ENCODE data around the gene SUSD1. TPM values are rescaled to one million over a fixed set of nuclear protein-coding genes. Genes with fewer than 3 reads are reported as not detected.

SUSD1 gene
- total RNA-seq, 2 donors from 2014 or later = 11.8 to 23.7 TPM

GRCh38 chr9:112186695-112187094 is 11.6 kb upstream of the SUSD1 start:
- H3K4me3 Mint-ChIP-seq = no peak overlapping the region
- H3K27ac Mint-ChIP-seq = no peak overlapping the region
- no peaks in the 10 kb centered on the region for H3K36me3 Mint-ChIP-seq (ENCODE audit: low read depth)
- peaks cover 4% of the 10 kb centered on the region for H3K4me1 Mint-ChIP-seq
- no peak for DNase-seq
- no peaks in the 10 kb centered on the region for H3K9me3 ChIP-seq (ENCODE audit: control insufficient read depth, low read length, poor library complexity, severe bottlenecking)
- no peaks in the 10 kb centered on the region for H3K27me3 Mint-ChIP-seq
- no peak for ATAC-seq

GRCh38 chr9:112184946-112185345 is 9.8 kb upstream of the SUSD1 start:
- no peaks in the 10 kb centered on the region for H3K9me3 ChIP-seq (ENCODE audit: control insufficient read depth, low read length, poor library complexity, severe bottlenecking)
- Mint-ChIP-seq H3K27me3 (no peaks in the 10 kb centered on the region), H3K27ac (no peak overlapping the region), H3K36me3 (ENCODE audit: low read depth) (no peaks in the 10 kb centered on the region), H3K4me3 (no peak overlapping the region), H3K4me1 (peaks cover 18% of the 10 kb centered on the region)
- ATAC-seq = no peak
- DNase-seq = no peak

GRCh38 chr9:112184221-112184620 is 9.1 kb upstream of the SUSD1 start:
- no peaks in the 10 kb centered on the region for H3K27me3 Mint-ChIP-seq
- DNase-seq (no peak), ATAC-seq (no peak)
- peaks cover 21% of the 10 kb centered on the region for H3K4me1 Mint-ChIP-seq
- H3K9me3 ChIP-seq (ENCODE audit: control insufficient read depth, low read length, poor library complexity, severe bottlenecking) = no peaks in the 10 kb centered on the region
- H3K4me3 Mint-ChIP-seq = no peak overlapping the region
- no peak overlapping the region for H3K27ac Mint-ChIP-seq
- H3K36me3 Mint-ChIP-seq (ENCODE audit: low read depth) = no peaks in the 10 kb centered on the region

GRCh38 chr9:112180387-112180881 is 5.3 kb upstream of the SUSD1 start:
- H3K4me3 Mint-ChIP-seq = peak overlapping the region; percentile 82
- no peaks in the 10 kb centered on the region for H3K27me3 Mint-ChIP-seq
- H3K36me3 Mint-ChIP-seq (ENCODE audit: low read depth) = no peaks in the 10 kb centered on the region
- peaks cover 36% of the 10 kb centered on the region for H3K4me1 Mint-ChIP-seq
- H3K9me3 ChIP-seq (ENCODE audit: control insufficient read depth, low read length, poor library complexity, severe bottlenecking) = no peaks in the 10 kb centered on the region
- DNase-seq = peak in 1 of 3 donors; percentile 27
- peak overlapping the region; percentile 90 for H3K27ac Mint-ChIP-seq
- ATAC-seq = peak; percentile 81

GRCh38 chr9:112179816-112180215 is 4.7 kb upstream of the SUSD1 start:
- no peak for DNase-seq
- Mint-ChIP-seq H3K27ac (peak overlapping the region; percentile 90), H3K4me1 (peaks cover 38% of the 10 kb centered on the region), H3K27me3 (no peaks in the 10 kb centered on the region), H3K36me3 (ENCODE audit: low read depth) (no peaks in the 10 kb centered on the region), H3K4me3 (no peak overlapping the region)
- no peaks in the 10 kb centered on the region for H3K9me3 ChIP-seq (ENCODE audit: control insufficient read depth, low read length, poor library complexity, severe bottlenecking)
- no peak for ATAC-seq

- Mint-ChIP-seq H3K36me3 (ENCODE audit: low read depth) (no peaks in the 10 kb centered on the region), H3K4me1 (peaks cover 59% of the 10 kb centered on the region), H3K4me3 (peak overlapping the region; percentile 85), H3K27ac (peak overlapping the region; percentile 95), H3K27me3 (no peaks in the 10 kb centered on the region)
- DNase-seq (peak in 1 of 3 donors; percentile 20), ATAC-seq (peak; percentile 62)
- H3K9me3 ChIP-seq (ENCODE audit: control insufficient read depth, low read length, poor library complexity, severe bottlenecking) = no peaks in the 10 kb centered on the region
Observed at GRCh38 chr9:112176524-112176923, 1.4 kb upstream of the SUSD1 start.

- ATAC-seq (no peak), DNase-seq (no peak)
- H3K4me1 Mint-ChIP-seq = peaks cover 53% of the 10 kb centered on the region
- peak overlapping the region; percentile 95 for H3K27ac Mint-ChIP-seq
- no peaks in the 10 kb centered on the region for H3K9me3 ChIP-seq (ENCODE audit: control insufficient read depth, low read length, poor library complexity, severe bottlenecking)
- no peaks in the 10 kb centered on the region for H3K36me3 Mint-ChIP-seq (ENCODE audit: low read depth)
- peak overlapping the region; percentile 85 for H3K4me3 Mint-ChIP-seq
- no peaks in the 10 kb centered on the region for H3K27me3 Mint-ChIP-seq
Observed at GRCh38 chr9:112175796-112176315, 759 bp upstream of the SUSD1 start.

GRCh38 chr9:112174222-112174964 is 704 bp downstream of the SUSD1 start:
- H3K36me3 Mint-ChIP-seq (ENCODE audit: low read depth) = no peaks in the 10 kb centered on the region
- peak overlapping the region; percentile 93 for H3K27ac Mint-ChIP-seq
- peaks cover 51% of the 10 kb centered on the region for H3K4me1 Mint-ChIP-seq
- H3K9me3 ChIP-seq (ENCODE audit: control insufficient read depth, low read length, poor library complexity, severe bottlenecking) = no peaks in the 10 kb centered on the region
- DNase-seq (peak; percentile 53 to 57 (median 57)), ATAC-seq (peak; percentile 80)
- no peaks in the 10 kb centered on the region for H3K27me3 Mint-ChIP-seq
- H3K4me3 Mint-ChIP-seq = peak overlapping the region; percentile 92

GRCh38 chr9:112173489-112174221 is 1.4 kb downstream of the SUSD1 start:
- peak overlapping the region; percentile 93 for H3K27ac Mint-ChIP-seq
- H3K4me1 Mint-ChIP-seq = peaks cover 57% of the 10 kb centered on the region
- H3K27me3 Mint-ChIP-seq = no peaks in the 10 kb centered on the region
- peak overlapping the region; percentile 92 for H3K4me3 Mint-ChIP-seq
- no peaks in the 10 kb centered on the region for H3K36me3 Mint-ChIP-seq (ENCODE audit: low read depth)
- no peaks in the 10 kb centered on the region for H3K9me3 ChIP-seq (ENCODE audit: control insufficient read depth, low read length, poor library complexity, severe bottlenecking)
- DNase-seq = no peak
- ATAC-seq = no peak

GRCh38 chr9:112170968-112171367 is 4.1 kb downstream of the SUSD1 start:
- H3K9me3 ChIP-seq (ENCODE audit: control insufficient read depth, low read length, poor library complexity, severe bottlenecking) = no peaks in the 10 kb centered on the region
- Mint-ChIP-seq H3K36me3 (ENCODE audit: low read depth) (no peaks in the 10 kb centered on the region), H3K4me1 (peaks cover 59% of the 10 kb centered on the region)

GRCh38 chr9:112170235-112170634 is 4.9 kb downstream of the SUSD1 start:
- Mint-ChIP-seq H3K4me1 (peaks cover 58% of the 10 kb centered on the region), H3K4me3 (no peak overlapping the region), H3K36me3 (ENCODE audit: low read depth) (no peaks in the 10 kb centered on the region), H3K27me3 (no peaks in the 10 kb centered on the region), H3K27ac (no peak overlapping the region)
- no peaks in the 10 kb centered on the region for H3K9me3 ChIP-seq (ENCODE audit: control insufficient read depth, low read length, poor library complexity, severe bottlenecking)
- DNase-seq = no peak
- no peak for ATAC-seq

More at GRCh38 chr9:112170968-112171367, 4.1 kb downstream of the SUSD1 start:
- Mint-ChIP-seq H3K4me3 (no peak overlapping the region), H3K27ac (no peak overlapping the region), H3K27me3 (no peaks in the 10 kb centered on the region)
- no peak for ATAC-seq
- DNase-seq = no peak

GRCh38 chr9:112169368-112169767 is 5.7 kb downstream of the SUSD1 start:
- no peaks in the 10 kb centered on the region for H3K9me3 ChIP-seq (ENCODE audit: control insufficient read depth, low read length, poor library complexity, severe bottlenecking)
- DNase-seq (no peak), ATAC-seq (no peak)
- peaks cover 56% of the 10 kb centered on the region for H3K4me1 Mint-ChIP-seq
- peak overlapping the region; percentile 72 for H3K27ac Mint-ChIP-seq
- H3K4me3 Mint-ChIP-seq = no peak overlapping the region
- no peaks in the 10 kb centered on the region for H3K27me3 Mint-ChIP-seq
- H3K36me3 Mint-ChIP-seq (ENCODE audit: low read depth) = no peaks in the 10 kb centered on the region

- no peak for DNase-seq
- peak overlapping the region; percentile 62 for H3K27ac Mint-ChIP-seq
- H3K9me3 ChIP-seq (ENCODE audit: control insufficient read depth, low read length, poor library complexity, severe bottlenecking) = no peaks in the 10 kb centered on the region
- H3K4me1 Mint-ChIP-seq = peaks cover 46% of the 10 kb centered on the region
- ATAC-seq = peak; percentile 41
- no peak overlapping the region for H3K4me3 Mint-ChIP-seq
- H3K36me3 Mint-ChIP-seq (ENCODE audit: low read depth) = no peaks in the 10 kb centered on the region
- no peaks in the 10 kb centered on the region for H3K27me3 Mint-ChIP-seq
Observed at GRCh38 chr9:112168197-112168596, 6.9 kb downstream of the SUSD1 start.
